Measurements from ENCODE around the gene PCDHA9. TPM values are rescaled to one million over a fixed set of nuclear protein-coding genes. Genes with fewer than 3 reads are reported as not detected.
"Not testable (repeated sequence)": the region's sequence is repeated elsewhere in the genome, so short reads cannot be mapped to it uniquely, and the experiment has no call there.

PCDHA9 gene
- total and polyA plus RNA-seq, 2 donors = 0.03 to 0.90 TPM

- not testable (repeated sequence) for H3K27ac ChIP-seq (ENCODE audit: low read depth); H3K4me1 ChIP-seq (ENCODE audit: insufficient read depth); DNase-seq (ENCODE audit: extremely low spot score); H3K36me3 ChIP-seq (ENCODE audit: insufficient read depth); H3K4me3 ChIP-seq (ENCODE audit: low read depth, low read length)
- 51% methylated on average over 48 of the region's 48 CpGs for WGBS
Measured at GRCh38 chr5:140822969-140823368, 25.2 kb upstream of the PCDHA9 start.

DNA sequence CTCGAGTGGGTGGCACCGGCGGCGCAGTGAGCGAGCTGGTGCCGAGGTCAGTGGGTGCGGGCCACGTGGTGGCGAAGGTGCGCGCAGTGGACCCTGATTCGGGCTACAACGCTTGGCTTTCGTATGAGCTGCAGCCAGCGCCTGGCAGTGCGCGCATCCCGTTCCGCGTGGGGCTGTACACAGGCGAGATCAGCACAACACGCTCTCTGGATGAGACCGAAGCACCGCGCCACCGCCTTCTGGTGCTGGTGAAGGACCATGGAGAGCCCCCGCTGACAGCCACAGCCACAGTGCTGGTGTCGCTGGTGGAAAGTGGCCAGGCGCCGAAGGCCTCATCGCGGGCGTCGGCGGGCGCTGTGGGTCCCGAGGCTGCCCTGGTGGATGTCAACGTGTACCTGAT, 24.7 kb upstream of the PCDHA9 start:
- H3K36me3 ChIP-seq (ENCODE audit: insufficient read depth) = no peaks in the 10 kb centered on the region
- H3K4me3 ChIP-seq (ENCODE audit: low read depth, low read length) = no peak overlapping the region
- no peak overlapping the region for H3K27ac ChIP-seq (ENCODE audit: low read depth)
- no peaks in the 10 kb centered on the region for H3K4me1 ChIP-seq (ENCODE audit: insufficient read depth)
- 50% methylated on average over 38 of the region's 38 CpGs for WGBS
- DNase-seq (ENCODE audit: extremely low spot score) = no peak

- no peak within 1 kb of the TSS for H3K4me3 ChIP-seq (ENCODE audit: low read depth, low read length)
- H3K27ac ChIP-seq (ENCODE audit: low read depth) = no peak within 1 kb of the TSS
- DNase-seq (ENCODE audit: extremely low spot score) = no peak
- 14% methylated on average over 27 of the region's 27 CpGs for WGBS
- H3K36me3 ChIP-seq (ENCODE audit: insufficient read depth) = no peaks in the 10 kb centered on the region
- H3K4me1 ChIP-seq (ENCODE audit: insufficient read depth) = no peaks in the 10 kb centered on the region
Measured at GRCh38 chr5:140827704-140828361, 20.3 kb upstream of the PCDHA9 start, which contains the start of gene PCDHA6. TSS of gene PCDHA6 (plus strand) at chr5:140827960. CDS start at chr5:140828092, 132 bp downstream.

GRCh38 chr5:140828362-140828737, 19.8 kb upstream of the PCDHA9 start:
- Histone ChIP-seq H3K4me1 (ENCODE audit: insufficient read depth) (no peaks in the 10 kb centered on the region), H3K36me3 (ENCODE audit: insufficient read depth) (no peaks in the 10 kb centered on the region), H3K4me3 (ENCODE audit: low read depth, low read length) (no peak overlapping the region), H3K27ac (ENCODE audit: low read depth) (no peak overlapping the region)
- 18% methylated on average over 18 of the region's 18 CpGs for WGBS
- no peak for DNase-seq (ENCODE audit: extremely low spot score)

DNA sequence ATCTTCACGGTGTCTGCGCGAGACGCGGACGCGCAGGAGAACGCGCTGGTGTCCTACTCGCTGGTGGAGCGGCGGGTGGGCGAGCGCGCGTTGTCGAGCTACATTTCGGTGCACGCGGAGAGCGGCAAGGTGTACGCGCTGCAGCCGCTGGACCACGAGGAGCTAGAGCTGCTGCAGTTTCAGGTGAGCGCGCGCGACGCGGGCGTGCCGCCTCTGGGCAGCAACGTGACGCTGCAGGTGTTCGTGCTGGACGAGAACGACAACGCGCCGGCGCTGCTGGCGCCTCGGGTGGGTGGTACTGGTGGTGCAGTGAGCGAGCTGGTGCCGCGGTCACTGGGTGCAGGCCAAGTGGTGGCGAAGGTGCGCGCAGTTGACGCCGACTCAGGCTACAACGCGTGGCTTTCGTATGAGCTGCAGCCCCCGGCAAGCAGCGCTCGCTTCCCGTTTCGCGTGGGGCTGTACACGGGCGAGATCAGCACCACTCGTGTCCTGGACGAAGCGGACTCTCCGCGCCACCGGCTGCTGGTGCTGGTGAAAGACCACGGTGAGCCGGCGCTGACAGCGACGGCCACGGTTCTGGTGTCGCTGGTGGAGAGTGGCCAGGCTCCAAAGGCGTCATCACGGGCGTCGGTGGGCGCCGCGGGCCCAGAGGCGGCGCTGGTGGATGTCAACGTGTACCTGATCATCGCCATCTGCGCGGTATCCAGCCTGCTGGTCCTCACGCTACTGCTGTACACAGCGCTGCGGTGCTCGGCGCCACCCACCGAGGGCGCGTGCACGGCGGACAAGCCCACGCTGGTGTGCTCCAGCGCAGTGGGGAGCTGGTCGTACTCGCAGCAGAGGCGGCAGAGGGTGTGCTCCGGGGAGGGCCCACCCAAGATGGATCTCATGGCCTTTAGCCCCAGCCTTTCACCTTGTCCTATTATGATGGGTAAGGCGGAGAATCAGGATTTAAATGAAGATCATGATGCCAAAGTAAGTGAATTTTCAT, 18.4 kb upstream of the PCDHA9 start:
- H3K27ac ChIP-seq (ENCODE audit: low read depth); H3K4me1 ChIP-seq (ENCODE audit: insufficient read depth); H3K36me3 ChIP-seq (ENCODE audit: insufficient read depth); H3K4me3 ChIP-seq (ENCODE audit: low read depth, low read length); DNase-seq (ENCODE audit: extremely low spot score): not testable (repeated sequence)
- 43% methylated on average over 106 of the region's 106 CpGs for WGBS

DNA sequence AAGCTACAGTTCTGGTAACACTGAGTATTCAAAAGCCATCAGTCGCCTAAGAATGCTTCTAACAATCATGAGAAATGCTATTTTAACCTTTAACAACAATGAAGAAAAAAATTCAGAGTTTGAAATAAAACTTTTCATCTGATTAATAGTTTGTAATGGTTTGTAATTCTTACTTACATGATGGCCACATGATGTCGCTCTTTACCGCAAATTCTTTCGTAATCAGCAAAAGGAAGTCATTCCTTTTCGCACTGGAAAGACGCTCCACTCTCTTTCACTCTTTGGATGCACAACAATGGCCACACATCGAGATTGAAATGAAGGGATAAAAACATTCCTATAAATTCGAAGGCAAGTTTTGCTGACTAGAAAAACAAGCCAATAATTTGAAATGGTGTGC, 14.2 kb upstream of the PCDHA9 start, which contains the start of gene PCDHA7:
PCDHA7 (plus strand) TSS at position 277 of the 400 bp plus-strand sequence; CDS start at position 392, 115 bp downstream.
- WGBS = 10% methylated on average over 8 of the region's 8 CpGs
- DNase-seq (ENCODE audit: extremely low spot score) = no peak
- Histone ChIP-seq H3K4me3 (ENCODE audit: low read depth, low read length) (no peak within 1 kb of the TSS), H3K4me1 (ENCODE audit: insufficient read depth) (no peaks in the 10 kb centered on the region), H3K27ac (ENCODE audit: low read depth) (no peak within 1 kb of the TSS), H3K36me3 (ENCODE audit: insufficient read depth) (no peaks in the 10 kb centered on the region)

- not testable (repeated sequence) for H3K4me1 ChIP-seq (ENCODE audit: insufficient read depth); DNase-seq (ENCODE audit: extremely low spot score); H3K36me3 ChIP-seq (ENCODE audit: insufficient read depth); H3K27ac ChIP-seq (ENCODE audit: low read depth); H3K4me3 ChIP-seq (ENCODE audit: low read depth, low read length)
- WGBS = 22% methylated on average over 26 of the region's 38 CpGs
Measured at GRCh38 chr5:140834439-140835008, 13.7 kb upstream of the PCDHA9 start.

GRCh38 chr5:140835622-140836510, 12.3 kb upstream of the PCDHA9 start:
- 44% methylated on average over 103 of the region's 103 CpGs for WGBS

DNA sequence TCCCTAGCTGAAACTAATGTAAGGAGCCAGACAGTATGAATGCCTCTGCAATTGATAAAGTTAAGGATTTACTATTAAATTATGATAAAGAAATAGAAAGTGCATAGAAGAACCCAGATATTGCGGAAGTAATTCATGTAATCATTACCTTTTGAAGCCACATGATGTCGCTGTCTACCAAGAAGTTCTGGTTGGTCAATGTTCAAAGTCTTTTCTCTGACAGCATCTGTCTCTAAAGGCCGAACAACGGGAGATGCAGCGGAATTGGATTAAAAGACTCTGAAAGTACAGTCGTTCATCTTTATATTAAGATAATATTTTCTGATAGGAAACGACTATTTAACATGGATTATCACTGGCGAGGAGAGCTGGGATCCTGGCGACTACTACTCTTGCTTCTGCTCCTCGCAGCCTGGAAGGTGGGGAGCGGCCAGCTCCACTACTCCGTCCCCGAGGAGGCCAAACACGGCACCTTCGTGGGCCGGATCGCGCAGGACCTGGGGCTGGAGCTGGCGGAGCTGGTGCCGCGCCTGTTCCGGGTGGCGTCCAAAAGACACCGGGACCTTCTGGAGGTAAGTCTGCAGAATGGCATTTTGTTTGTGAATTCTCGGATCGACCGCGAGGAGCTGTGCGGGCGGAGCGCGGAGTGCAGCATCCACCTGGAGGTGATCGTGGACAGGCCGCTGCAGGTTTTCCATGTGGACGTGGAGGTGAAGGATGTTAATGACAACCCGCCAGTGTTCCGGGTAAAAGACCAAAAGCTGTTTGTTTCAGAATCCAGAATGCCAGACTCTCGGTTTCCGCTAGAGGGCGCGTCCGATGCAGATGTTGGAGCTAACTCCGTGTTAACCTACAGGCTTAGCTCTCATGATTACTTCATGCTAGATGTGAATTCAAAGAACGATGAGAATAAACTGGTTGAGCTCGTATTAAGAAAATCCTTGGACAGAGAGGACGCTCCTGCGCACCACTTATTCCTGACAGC, 6.9 kb upstream of the PCDHA9 start, which contains the start of gene PCDHA8:
PCDHA8 (plus strand) TSS at position 210 of the 985 bp plus-strand sequence; CDS start at position 345, 135 bp downstream.
- H3K36me3 ChIP-seq (ENCODE audit: insufficient read depth) = no peaks in the 10 kb centered on the region
- H3K27ac ChIP-seq (ENCODE audit: low read depth) = no peak within 1 kb of the TSS
- H3K4me1 ChIP-seq (ENCODE audit: insufficient read depth) = no peaks in the 10 kb centered on the region
- WGBS = 20% methylated on average over 47 of the region's 47 CpGs
- no peak within 1 kb of the TSS for H3K4me3 ChIP-seq (ENCODE audit: low read depth, low read length)
- no peak for DNase-seq (ENCODE audit: extremely low spot score)

More at GRCh38 chr5:140835622-140836510, 12.3 kb upstream of the PCDHA9 start:
- no peak for DNase-seq (ENCODE audit: extremely low spot score)
- Histone ChIP-seq H3K4me1 (ENCODE audit: insufficient read depth) (no peaks in the 10 kb centered on the region), H3K36me3 (ENCODE audit: insufficient read depth) (no peaks in the 10 kb centered on the region), H3K27ac (ENCODE audit: low read depth) (no peak overlapping the region), H3K4me3 (ENCODE audit: low read depth, low read length) (no peak overlapping the region)

DNA sequence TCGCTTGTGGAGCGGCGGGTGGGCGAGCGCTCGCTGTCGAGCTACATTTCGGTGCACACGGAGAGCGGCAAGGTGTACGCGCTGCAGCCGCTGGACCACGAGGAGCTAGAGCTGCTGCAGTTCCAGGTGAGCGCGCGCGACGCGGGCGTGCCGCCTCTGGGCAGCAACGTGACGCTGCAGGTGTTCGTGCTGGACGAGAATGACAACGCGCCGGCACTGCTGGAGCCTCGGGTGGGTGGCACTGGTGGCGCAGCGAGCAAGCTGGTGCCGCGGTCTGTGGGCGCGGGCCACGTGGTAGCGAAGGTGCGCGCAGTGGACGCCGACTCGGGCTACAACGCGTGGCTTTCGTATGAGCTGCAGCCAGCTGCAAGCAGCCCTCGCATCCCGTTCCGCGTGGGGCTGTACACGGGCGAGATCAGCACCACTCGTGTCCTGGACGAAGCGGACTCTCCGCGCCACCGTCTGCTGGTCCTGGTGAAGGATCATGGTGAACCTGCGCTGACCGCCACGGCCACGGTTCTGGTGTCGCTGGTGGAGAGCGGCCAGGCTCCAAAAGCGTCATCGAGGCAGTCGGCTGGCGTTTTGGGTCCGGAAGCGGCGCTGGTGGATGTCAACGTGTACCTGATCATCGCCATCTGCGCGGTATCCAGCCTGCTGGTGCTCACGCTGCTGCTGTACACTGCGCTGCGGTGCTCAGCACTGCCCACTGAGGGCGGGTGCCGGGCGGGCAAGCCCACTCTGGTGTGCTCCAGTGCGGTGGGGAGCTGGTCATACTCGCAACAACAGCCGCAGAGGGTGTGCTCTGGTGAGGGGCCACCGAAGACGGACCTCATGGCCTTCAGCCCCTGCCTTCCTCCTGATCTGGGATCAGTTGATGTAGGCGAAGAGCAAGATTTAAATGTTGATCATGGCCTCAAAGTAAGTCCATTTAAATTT, 5.1 kb upstream of the PCDHA9 start:
- Histone ChIP-seq H3K4me1 (ENCODE audit: insufficient read depth) (no peaks in the 10 kb centered on the region), H3K4me3 (ENCODE audit: low read depth, low read length) (no peak overlapping the region), H3K27ac (ENCODE audit: low read depth) (no peak overlapping the region), H3K36me3 (ENCODE audit: insufficient read depth) (no peaks in the 10 kb centered on the region)
- DNase-seq (ENCODE audit: extremely low spot score) = no peak
- WGBS = 47% methylated on average over 86 of the region's 87 CpGs

Measured in urinary bladder (tissue), 4 donors.